Raji (cell line): ENCODE results near the gene SEC31B.

Experiments
- POLR2A ChIP-seq: IDR thresholded peaks from 2 replicates; pipeline ENCODE4 v1.6.1; 2011; ENCODE audit warnings: low read depth, low read length, control low read depth; ENCODE audit not compliant: insufficient read depth

Gene SEC31B

DNA sequence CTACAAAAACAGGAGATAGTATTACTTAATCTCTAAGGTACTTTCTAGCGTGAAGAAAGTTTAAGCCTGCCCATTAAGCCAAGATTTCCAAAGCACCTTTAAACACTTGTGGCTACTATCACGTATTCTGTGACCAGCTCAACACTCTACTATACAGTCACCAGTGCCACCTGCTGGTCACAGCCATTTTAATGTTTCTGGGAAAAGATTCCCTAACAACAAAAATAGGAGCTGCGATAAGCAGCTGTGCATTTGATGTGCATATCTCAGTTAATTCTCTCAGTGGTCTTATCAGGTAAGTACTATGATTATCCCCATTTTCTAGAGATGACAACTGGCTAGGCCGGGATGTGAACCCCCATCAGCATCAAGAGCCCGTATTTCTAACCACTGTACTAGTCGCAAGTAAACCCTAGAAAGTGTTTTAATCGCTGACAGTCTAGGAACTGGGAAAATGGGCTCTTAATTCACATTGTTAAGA lies 860 bp downstream of the SEC31B start:
- no peak for TF ChIP-seq POLR2A

DNA sequence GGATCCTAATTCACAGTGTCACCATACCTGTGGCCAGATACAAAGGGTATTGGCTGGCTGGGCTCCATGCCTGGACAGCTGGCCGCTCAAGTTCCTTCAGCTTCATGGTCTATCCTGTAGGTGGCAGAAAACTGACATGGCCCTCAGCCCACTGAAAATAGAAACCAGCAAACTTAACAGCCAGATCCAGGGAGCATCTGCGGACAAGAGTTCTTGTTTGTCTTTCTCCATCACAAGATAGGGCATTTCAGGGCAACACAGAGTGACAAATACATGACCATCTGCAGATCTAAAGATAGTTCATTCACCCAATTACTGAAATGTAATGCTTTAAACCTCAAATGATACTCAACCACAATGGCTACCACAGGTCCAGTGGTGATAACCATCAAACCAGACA lies 2.8 kb downstream of the SEC31B start:
- TF ChIP-seq POLR2A: no peak

DNA sequence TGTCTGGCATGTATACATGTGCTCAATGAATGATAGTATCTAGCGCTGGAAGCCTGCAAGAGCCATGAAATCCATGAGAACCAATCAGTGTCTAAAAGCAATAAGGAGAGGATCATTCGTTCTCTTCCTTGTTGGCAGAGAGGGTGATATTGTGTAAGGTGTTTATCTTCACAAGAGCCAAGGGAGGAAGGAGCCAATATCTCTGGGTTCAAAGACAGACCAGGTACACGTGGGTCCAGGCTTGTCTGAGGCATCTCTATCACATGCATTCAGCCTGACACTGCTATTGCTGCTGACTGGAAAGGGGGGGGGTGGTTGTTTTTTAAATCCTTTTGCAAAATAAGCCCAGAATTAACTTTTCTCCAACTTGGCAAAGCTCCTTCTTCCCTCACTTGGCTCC lies 4.0 kb downstream of the SEC31B start:
- TF ChIP-seq POLR2A: no peak

DNA sequence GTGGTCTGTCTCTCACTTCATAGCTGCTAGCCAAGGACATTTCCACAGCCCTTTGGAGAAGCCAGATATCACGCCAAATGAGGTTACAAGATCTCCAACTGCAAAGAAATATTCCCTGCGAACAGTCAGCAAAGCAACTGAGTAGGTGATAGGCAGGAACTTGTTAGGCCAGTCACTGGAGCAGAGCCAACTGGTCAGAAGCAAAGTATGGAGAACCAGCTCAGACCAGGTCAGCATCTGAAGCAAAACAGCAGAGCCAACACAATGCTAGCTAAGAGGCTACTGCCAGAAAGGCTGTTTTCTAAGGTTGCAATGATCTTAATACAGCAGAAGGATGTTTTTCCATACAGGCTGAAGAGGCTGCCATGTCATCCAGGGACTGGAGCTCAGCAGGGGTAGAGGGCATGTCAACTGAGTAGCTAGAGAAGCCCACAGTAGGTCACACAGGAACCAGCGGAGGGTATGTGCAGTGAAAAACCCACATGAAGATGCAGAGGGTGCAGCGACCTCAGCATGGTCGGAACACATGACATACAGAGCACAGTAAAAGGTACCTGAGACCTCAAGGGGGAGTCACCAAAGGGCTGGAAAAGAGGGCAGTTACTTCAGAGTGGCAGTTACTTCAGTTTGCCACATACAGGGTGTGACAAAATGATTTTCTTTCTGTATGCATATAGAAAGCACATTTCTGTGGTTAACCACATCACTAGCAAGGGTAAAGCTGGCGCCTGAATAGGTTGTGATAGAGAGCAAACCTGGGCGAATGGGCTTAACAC lies 8.9 kb downstream of the SEC31B start:
- no peak for TF ChIP-seq POLR2A

DNA sequence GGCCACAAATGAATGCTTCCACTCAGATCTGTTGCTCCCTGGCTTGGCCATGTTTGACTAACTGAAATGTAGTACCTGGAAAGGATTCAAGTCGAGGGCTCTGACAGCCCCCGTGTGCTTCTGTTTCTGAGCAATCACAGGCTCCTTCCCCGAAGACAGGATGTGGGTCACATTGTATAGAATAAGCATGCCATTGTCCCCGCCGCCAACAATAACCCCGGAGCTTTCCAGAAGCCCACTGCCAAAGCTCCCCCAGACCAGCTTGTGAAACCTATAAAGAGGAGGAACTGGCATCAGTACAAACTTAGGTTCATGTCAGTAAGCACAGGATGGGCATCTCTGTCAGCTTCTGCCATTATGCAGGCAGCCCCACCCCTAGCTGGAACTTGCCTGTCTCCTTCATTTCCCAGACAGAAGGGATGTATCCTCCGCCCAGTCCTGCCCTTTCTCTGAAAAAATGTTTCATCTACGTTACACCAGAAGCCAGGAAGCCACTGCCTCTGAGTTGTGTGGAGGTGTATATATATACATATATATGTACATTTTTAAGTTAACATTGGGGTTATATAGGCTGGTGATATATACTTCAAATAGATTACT lies 10.3 kb downstream of the SEC31B start:
- TF ChIP-seq POLR2A: no peak

DNA sequence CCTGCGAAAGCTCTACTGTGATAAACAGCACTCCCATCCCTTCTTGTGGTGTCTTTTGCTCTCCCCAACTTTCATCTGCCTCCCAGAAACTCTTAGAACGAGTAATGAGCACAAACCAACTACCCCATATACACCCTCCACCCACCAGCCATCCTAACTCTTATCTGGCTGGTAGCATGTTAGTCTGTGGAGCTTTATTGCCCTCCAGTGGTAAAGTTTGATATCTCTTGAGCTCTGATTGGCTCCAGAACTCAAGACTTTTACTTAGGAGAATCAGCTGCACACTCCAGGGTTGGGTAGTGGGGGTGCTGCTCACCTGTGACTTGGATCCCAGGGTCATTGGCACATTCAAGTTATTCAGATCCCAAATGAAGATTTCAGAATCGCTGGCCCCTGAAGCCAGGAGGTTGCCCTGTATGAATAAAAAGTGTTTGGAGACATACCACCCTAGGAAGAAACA lies 10.9 kb downstream of the SEC31B start:
- no peak for TF ChIP-seq POLR2A

DNA sequence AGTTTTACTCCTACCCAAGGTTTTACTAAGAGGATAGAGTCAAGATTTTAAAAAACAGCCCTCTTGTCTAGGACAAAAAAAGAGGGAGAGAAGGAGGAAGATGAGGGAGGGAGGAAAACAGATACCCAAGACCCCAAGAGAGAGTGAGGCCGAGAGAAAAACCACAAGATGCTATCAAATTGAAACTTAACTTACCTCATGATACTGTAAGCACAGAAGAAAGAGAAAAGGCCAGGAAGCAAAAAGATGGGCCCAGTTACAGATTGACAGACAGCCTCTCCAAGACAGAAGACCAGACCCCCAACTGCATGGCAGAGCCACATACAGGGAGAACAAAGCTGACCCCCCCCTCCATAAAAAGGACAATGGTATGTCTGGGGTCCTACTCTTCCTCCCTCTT lies 11.4 kb downstream of the SEC31B start:
- TF ChIP-seq POLR2A: no peak

DNA sequence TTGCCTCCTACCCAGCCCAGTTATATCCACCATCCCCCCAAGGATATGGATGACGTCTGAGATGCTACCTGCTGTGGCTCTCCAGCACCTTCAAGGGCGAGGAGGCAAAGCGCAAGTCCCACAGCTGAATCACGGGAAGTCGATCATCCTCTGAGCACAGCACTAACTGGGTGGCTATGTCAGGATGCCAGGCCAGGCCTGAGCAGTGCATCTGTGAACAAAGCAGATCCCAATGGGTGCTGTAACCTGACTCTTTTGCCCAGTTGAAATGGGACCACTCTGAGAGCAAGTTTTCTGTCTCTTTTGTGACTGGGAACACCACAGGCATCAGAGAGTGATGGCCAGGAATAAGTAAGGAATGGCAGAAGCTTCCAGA lies 12.3 kb downstream of the SEC31B start:
- no peak for TF ChIP-seq POLR2A

DNA sequence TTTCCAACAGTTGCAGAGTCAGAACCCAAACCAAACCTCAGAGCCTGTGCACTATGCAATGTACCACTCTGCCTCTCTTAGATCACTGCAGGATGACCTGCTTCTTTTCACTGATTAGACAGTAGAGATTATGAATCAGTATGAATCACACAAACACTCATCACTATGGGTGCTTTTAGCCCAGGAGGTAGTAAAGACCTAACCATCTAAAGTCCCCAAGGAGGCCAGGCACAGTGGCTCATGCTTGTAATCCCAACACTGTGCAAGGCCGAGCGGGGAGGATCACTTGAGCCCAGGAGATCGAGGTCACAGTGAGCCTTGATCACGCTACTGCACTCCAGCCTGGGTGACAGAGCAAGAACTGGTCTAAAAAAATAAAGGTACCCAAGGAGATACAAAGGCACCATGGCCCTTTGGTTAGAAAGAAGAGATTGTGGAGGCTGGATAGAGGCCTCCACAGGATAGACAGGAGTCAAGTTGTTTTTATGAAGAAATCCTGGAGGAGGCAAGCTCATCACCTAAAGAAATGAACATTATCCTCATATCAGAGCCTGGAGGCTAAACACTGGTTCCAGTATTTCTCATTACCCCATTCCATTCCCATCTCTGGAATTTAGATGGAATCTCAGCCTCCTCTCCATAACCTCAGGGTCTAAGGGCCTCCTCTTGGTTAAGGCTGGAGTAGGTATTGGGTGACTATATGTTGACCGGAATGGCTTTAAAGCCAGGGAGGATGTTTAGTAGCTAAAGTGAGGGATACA lies 12.9 kb downstream of the SEC31B start:
- TF ChIP-seq POLR2A: no peak

DNA sequence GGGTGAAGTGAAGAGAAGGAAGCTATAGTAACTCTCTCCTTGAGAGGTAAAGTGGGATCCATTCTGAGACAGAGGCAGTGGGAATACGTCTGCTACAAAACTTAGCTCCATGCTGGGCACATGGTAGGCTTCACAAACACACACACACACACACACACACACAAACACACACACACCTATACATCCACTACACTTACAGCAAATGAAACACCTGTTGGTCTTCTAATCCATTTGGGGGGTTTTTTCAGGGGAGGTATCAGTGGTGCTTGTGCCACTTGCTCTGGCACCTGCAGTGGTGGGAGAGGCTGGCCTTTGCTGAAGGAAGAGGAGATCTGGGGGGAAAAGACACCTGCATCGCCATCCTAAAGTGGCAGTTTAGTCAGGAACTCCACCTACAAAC lies 14.5 kb downstream of the SEC31B start:
- TF ChIP-seq POLR2A: no peak

DNA sequence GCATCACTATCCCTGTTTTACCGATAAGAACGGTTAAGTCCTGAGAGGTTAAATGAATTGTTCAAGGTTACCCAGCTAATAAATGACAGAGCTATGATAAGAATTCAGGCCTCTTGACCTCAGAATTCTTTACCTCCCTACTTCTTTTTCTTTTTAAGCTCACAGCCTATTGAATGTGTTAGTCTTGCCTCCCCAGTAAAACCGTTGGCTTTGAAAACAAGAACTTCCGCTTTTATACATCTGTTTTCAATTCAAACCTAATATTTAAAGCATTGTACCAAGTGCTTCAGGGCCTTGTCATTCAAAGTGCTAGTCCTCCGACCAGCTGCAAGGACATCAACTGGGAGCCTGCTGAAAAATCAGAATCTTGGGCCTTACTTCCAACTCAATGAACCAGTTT lies 15.6 kb downstream of the SEC31B start:
- no peak for TF ChIP-seq POLR2A

DNA sequence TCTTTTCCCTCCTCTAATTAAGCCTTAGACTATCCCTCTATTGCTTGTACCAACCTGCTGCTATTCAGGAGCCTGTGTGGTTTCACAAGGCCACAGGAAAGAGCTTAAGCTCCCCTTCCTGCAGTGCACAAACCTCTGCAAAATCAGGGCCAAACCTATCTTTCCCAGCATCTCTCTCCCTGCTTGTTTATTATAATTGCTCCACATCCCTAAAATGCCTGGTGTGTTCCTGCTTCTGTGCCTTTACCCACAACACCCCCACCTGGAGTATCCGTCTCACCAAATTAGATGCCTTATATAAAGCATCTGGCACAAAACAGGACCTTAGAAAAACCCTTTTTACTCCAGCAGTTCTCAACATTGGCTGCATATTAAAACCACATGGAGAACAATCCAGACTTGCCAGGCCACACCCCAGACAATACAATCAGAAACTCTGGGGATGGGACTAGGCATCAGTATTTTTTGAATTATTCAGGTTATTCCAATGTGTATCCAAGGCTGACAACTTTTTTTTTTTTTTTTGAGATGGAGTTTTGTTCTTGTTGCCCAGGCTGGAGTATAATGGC lies 16.7 kb downstream of the SEC31B start:
- TF ChIP-seq POLR2A: no peak

DNA sequence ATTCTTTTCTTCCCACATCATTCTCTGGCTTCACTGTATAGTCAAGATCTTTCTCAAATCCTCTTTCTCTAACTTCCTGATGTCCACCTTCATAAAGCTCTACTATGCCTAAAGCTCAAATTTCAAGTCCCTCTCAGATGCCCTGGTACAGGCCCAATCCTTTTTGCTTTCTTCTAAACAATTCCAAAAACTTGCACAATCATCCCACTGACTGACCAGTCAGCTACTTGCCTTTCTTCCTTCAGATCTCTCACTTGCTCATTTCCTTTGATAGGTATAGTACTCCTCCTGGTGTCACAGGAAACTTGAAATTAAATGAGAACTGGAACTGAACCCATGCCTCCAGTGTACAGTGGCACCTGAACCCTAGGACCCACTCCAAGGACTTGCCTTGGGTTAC lies 18.2 kb downstream of the SEC31B start:
- no peak for TF ChIP-seq POLR2A

DNA sequence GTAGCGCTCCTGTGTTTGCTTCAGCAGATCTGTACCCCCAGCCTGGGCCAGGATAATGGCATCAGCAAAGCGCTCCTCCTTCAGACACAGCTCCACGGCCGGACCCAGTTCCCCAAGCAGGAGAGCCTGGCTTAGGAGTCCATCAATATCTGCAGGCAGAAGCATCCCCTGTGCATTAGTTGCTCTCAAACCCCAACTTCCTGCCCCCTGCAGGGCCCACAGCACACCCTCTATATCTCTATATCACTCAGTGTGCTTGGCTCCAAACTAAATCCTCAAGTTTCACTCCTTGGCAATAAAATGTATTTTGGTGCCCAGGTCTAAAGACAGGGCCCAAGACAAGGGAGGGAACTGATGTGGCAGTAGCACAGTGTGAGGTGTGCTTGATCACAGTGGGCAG lies 21.6 kb downstream of the SEC31B start:
- no peak for TF ChIP-seq POLR2A

DNA sequence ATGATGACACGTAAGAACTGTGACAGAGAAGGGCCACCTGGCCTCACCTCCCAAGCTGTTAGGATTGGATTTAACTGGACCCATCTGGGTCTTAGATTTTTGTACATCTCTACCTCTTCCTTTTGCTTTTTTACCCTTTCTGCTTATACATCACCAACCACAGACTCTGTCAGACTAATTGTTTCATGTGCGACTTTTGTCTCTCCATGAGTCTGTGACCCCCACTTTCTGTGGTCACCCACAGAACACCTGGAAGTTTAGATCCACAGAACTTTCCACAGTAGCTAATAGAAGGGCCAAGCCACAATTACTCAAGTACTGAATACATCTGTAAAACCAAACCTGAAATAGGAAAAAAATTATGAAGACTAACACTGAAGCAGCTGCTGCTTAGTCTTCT lies 23.1 kb downstream of the SEC31B start:
- TF ChIP-seq POLR2A: no peak

DNA sequence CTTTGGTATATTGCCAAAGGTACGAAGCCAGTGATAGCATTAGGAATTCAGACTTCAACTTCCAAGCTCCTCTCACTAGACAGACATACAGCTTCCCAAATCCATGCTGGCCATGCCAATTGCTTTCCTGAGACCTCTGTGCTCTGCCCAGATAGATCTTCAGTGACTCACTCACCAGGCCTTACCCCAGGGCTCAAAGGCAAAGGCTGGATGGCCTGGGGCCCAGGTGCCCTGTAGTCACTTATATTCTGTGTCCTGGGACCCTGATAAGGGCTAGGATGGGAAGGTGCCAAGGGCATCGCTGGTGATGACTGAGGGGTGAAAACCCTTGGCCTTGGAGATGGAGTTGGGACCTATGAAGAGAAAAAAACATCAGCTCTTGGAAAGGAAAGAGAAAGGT lies 29.1 kb downstream of the SEC31B start:
- no peak for TF ChIP-seq POLR2A

DNA sequence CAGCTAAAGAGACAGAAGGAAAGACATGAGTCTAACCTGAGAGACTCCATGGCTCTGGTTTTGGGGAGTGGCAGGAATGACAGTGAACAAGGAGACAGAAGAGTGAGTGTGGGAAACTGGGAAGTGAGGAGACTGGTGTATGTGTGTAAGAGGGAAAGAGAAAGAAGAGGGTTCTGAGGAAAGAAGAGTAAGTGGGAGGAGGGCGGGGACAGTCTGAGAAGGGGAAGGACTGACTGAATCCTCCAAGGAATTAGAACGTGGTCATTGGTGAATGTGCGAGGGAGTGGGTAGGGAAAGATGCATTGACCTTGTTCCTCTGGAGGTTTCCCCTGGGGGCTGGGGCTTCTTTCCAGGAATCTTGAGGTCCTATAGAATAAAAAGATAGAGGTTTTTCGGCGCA lies 30.3 kb downstream of the SEC31B start:
- TF ChIP-seq POLR2A: no peak
